ENCODE results near the gene PROB1.
"Not testable (repeated sequence)": the region's sequence is repeated elsewhere in the genome, so short reads cannot be mapped to it uniquely, and the experiment has no call there.

Gene PROB1

DNA sequence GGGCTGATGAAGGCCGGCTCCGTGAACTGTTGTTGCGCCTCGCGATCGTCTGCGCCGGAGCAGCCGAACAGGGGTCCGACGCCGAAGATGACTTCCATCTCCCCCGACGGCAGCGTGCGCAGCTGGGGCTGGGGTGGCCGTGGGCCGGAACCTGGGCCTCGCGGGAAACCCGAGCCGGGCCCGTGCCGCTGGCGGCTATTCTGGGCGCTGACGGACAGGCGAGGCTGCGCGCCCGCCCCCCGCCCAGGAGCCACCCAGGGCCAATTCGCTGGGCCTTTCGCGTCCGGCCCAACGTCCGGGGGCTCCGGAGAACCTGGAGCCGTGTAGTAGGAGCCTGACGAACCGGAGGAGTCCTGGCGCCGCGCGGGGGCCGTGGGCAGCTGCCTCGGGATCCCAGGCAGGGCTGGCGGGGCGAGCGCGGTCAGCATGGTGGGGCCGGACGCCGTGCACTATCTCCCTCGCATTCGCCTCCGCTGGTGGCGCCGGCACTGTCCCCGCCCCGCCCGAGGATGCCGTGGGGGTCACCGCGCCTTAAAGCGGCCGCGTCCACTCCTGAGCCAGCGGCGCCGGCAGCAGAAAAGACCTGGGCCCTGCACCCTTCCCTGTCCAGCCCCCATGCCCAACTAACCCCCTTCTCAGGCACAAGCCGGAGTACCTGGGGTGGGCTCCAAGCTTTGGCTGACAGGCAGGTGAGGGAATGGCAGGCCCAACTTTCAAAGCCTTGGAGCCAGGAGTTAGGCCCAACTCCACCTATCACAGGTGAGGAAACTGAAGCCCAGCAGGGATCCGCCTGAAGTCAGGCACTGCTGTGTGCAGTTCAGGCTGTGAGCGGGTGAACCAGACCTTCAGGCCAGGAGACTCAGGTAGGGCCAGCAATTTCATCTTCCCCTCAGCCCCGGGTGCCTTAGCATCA lies at the start of gene PROB1:
PROB1 (minus strand) TSS at position 451 of the 913 bp plus-strand sequence; CDS start at position 428, 23 bp downstream.
- peak; percentile 51 for DNase-seq (ENCODE audit: low read depth, low spot score)

- no peak for DNase-seq (ENCODE audit: low read depth, low spot score)
These were observed 49.0 kb upstream of the PROB1 start for GRCh38 chr5:139443831-139444453.

DNA sequence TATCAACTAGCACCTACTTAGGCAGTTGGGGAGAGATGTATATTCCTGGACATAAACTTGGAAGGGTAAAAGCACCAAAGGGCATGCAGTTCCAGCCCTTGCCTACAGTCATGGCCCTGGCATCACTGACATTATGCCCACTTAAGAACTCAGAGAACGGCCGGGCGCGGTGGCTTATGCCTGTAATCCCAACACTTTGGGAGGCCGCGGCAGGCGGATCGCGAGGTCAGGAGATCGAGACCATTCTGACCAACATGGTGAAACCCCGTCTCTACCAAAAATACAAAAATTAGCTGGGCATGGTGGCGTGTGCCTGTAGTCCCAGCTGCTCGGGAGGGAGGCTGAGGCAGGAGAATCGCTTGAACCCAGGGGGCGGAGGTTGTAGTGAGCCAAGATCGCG lies 45.5 kb upstream of the PROB1 start:
- not testable (repeated sequence) for DNase-seq (ENCODE audit: low read depth, low spot score)

DNA sequence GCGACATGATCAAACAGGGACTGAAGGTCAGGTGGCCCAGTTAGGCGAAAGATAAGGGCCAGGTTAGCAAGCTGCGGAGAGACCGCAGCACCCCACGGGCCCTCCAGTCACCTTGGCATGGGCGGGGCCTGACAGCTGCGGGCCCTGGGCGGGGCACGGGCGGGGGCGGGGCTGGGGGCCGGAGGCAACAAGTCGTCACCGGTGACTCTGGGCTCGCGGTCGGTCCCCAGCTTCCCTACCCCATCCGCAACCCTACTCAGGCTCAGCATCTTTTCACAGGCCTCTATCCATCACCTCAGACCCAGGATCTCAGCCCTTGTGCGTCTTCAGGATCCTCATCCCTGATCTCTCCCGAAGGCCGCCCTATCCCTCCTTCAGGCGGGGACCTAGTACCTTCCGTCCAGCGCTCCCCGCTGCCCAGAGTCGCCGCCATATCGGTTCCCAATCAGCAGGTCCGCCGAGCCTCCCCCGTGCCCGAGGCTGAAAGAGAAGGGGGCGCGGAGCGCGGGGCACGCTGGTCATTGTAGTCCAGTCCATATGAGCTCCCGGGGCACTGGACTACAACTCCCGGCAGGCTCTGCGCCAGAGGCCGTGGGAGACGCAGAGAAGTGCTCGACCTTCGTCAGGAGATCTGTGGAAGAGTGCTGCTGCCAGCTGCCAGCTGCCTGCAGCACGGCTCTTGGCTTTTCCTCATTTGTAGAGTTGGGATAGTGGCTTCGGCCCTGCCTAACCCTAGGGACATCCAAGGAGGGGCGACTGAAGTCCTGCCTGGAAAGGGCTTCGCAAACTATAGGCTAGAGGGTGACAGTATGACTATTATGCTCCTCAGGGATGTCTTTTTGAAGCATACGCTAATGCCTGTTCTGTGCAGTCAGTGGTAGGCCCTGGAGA lies 44.4 kb upstream of the PROB1 start, which contains the start of gene DNAJC18:
DNAJC18 (minus strand) TSS at position 513 of the 891 bp plus-strand sequence; CDS start at position 433, 80 bp downstream.
- DNase-seq (ENCODE audit: low read depth, low spot score) = peak; percentile 94

DNA sequence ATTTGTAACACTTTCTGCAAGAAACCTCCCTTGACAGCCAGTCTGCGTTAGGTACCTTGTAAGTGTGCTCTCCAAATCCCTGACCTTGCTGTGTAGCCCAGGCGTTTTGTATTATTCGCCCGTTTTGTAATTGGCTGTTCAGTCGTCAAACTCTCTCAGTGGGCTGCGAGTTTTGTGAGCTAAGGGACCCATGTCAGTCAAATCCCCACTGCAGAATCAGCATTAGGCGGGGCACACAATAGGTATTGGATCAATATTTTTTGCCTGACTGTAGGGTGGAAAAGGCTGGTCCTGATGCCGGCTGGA lies 43.8 kb upstream of the PROB1 start:
- peak; percentile 10 for DNase-seq (ENCODE audit: low read depth, low spot score)

GRCh38 chr5:139435676-139436075 lies 40.8 kb upstream of the PROB1 start:
- DNase-seq (ENCODE audit: low read depth, low spot score) = no peak

DNA sequence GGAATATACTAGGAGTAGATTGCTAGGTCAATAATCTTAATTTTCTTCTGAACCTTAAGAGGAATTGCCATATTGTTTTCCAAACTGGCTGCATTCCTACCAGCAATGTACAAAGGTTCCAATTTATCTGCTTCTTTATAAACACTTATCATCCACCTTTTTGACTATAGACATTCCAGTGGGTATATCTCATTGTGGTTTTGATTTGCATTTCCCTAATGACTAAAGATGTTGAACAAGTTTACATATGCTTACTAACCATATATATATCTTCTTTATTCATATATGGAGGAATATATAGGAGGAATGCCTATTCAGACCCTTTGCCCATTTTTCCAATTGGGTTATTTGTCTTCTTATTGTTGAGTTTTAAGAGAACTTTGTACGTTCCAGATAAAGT lies 36.8 kb upstream of the PROB1 start:
- DNase-seq (ENCODE audit: low read depth, low spot score) = no peak

DNA sequence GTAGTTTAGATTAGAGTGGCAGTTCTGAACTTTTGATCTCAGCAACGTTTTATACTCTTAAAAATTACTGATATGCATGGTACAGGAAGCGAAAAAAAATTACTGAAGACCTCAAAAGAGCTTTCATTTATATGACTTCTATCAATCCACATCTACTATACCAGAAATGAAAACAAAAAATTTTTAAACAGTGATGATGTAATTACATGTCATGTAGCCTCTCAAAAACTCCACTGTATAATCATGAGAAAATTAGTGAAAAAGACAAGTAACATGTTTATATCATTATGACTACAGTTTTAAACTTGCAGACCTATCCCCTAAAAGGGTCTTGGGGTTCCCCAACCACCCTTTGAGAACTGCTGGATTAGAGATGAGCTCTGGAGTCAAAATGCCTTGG lies 35.1 kb upstream of the PROB1 start:
- DNase-seq (ENCODE audit: low read depth, low spot score) = no peak

- DNase-seq (ENCODE audit: low read depth, low spot score) = no peak
These were observed 31.4 kb upstream of the PROB1 start for GRCh38 chr5:139426203-139426885.

- DNase-seq (ENCODE audit: low read depth, low spot score) = no peak
These were observed 30.6 kb upstream of the PROB1 start for GRCh38 chr5:139425497-139425896.

- DNase-seq (ENCODE audit: low read depth, low spot score) = peak; percentile 34
These were observed 27.5 kb upstream of the PROB1 start for GRCh38 chr5:139422307-139422893.

DNA sequence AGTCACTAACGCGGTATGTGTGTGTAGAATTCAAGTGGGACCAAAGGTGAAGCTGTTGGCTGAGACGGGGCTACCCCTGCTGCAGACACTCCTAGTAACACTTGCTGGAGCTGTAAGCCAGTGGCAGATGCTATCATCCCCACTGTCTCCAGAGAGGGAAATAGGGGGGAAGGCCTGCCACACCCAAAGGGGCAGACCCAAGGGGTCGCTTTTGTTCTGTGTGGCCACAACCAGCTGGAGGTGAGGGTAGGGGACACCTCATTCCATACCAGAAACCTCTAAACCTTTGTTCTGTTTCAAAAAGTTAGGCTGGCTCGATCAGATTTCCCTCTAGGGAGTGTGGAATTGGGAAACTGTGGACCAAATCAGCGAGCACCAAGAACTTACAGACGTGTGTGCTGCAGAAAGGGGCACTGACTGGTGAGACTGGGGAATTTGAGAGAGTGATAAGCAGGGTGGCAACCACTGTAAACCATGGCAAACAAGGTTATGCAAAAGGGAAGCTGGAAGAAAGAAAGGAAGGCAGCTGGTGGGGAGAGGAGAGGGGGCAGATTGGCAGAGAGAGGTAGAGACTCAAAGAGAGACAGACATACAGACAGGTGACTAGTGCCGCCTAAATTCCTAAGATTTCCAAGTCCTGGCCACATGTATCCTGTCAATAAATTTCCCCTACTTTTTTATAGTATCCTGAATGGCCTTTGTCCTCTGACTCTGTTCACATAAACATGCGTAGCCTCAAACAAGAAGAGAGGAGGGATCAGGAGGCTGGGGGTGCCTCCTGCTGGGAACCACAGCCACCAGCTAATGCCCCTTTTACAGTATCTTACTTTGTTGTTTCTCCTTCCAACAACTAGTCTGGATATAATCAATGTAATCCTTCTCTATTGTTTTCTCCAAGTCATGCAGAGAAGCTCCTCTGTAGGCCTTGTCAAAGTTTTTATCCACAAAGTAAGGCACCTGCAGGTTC lies 24.6 kb upstream of the PROB1 start:
- peak; percentile 25 for DNase-seq (ENCODE audit: low read depth, low spot score)

DNA sequence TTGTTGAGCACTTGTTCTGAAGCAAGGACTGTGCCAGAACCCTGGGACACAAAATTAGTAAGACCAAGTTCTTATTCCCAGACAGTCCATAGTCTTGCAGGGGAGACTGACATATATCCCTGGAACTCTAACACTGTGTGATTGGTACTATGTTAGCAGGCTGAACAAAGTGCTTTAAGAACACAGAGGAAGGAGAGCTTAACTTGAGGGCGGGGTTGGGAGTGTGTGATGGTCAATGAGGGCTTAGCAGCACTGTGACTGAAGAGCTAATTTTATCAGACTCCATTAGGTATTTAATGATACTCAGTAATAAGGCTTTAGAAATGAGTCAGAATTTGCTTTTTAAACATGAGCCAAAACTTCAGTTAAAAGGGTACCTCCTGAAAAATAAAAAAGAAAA lies 23.9 kb upstream of the PROB1 start:
- no peak for DNase-seq (ENCODE audit: low read depth, low spot score)

DNA sequence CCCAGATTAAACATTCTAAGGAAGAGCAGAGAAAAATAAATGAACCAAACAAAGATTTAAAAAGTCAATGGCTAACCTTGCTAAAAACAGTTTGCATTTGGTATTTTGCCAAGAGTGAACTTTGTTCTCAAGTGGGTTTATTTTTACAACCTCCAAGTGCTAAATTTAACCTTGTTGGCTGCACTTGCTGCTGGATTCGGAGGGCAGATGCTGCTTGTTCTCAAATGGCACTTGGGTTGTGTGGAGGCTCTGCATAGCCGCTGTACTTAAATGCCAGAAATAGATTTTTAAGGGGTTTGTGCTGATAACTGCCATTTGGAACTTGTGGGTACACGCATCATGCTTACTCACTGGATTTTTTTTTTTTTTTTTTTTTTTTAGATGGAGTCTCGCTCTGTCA lies 22.3 kb upstream of the PROB1 start:
- no peak for DNase-seq (ENCODE audit: low read depth, low spot score)

GRCh38 chr5:139416651-139417050 lies 21.7 kb upstream of the PROB1 start:
- no peak for DNase-seq (ENCODE audit: low read depth, low spot score)

DNA sequence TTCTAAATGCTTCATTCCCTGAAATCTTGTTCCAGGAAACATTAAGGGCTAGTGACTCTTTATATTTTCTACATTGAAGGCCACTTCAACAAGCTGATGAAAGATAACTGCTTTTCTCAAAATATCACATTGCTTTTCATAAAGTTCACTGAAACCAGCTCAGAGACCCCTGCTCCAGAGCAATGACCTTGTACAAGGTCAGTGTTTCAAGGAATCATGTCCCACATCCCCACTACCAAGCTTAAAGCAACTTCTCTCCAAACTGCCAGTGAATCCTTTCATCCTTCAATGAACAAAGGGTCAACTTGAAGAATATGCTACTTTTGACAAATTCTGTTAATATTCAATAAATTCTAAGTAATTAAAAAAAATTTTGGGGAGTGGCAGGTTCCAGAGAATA lies 21.0 kb upstream of the PROB1 start:
- no peak for DNase-seq (ENCODE audit: low read depth, low spot score)

DNA sequence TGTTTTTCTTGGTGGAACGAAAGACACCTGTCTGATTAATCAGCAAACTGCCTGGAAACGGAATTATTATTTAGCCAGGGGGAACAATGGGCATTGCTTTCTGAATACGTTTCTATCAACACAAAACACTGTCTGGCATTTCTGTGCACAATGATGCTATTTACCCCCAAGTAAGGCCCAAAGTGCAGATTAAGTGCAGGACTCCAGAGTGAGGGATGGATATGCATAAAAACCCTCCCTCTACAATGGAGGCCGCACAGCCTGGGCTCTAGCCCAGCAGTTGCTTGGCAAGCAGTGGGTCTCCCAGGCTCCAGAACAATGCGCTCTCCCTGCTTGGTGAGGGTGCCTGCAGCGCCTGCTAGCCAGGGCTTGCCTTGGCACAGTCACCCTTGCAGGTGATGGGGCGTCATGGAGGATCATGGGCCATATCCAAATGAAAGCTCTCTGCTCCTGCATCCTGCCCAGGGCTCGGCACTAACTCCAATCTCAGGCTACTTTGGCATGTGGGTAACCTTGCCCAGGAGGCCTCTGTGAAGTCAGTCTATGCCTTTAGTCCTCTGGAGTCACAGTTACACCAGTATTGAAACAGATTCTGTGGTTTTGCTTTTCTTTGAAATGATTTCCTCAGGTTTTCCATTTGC lies 20.4 kb upstream of the PROB1 start:
- no peak for DNase-seq (ENCODE audit: low read depth, low spot score)

GRCh38 chr5:139414581-139415130 lies 19.8 kb upstream of the PROB1 start:
- DNase-seq (ENCODE audit: low read depth, low spot score) = no peak

- DNase-seq (ENCODE audit: low read depth, low spot score) = no peak
These were observed 19.1 kb upstream of the PROB1 start for GRCh38 chr5:139413963-139414362.

Data from ELF-1 (cell line).